Muscle layer of duodenum (tissue), 2 donors: ENCODE data around the gene CYP3A5.
"Not testable (repeated sequence)": the region's sequence is repeated elsewhere in the genome, so short reads cannot be mapped to it uniquely, and the experiment has no call there.

Experiments
- H3K27ac ChIP-seq: one replicate; pipeline ENCODE4 v1.7.0; 2013; ENCODE audit warnings: mild to moderate bottlenecking, low read length
- H3K27me3 ChIP-seq: one replicate; pipeline ENCODE4 v1.7.0; 2013; ENCODE audit warnings: low read depth, mild to moderate bottlenecking, control low read depth, low read length
- H3K36me3 ChIP-seq, 2 donors: one replicate each; pipeline ENCODE4 v1.7.0; 2013; ENCODE audit warnings: low read length in 2 of 2, control low read depth in 1 of 2, mild to moderate bottlenecking in 1 of 2; ENCODE audit not compliant: insufficient read depth in 2 of 2, control insufficient read depth in 1 of 2
- H3K4me1 ChIP-seq, 2 donors: one replicate each; pipeline ENCODE4 v1.7.0; 2013; ENCODE audit warnings: low read length in 2 of 2, mild to moderate bottlenecking in 2 of 2, control low read depth in 1 of 2, moderate library complexity in 1 of 2; ENCODE audit not compliant: insufficient read depth in 2 of 2, control insufficient read depth in 1 of 2
- H3K4me3 ChIP-seq, 2 donors: one replicate each; pipeline ENCODE4 v1.7.0; 2013; ENCODE audit warnings: low read length in 2 of 2, low read depth in 1 of 2, mild to moderate bottlenecking in 1 of 2
- H3K9me3 ChIP-seq, 2 donors: one replicate each; pipeline ENCODE4 v1.7.0; 2013; ENCODE audit warnings: low read length in 2 of 2, control low read depth in 1 of 2, mild to moderate bottlenecking in 1 of 2; ENCODE audit not compliant: control insufficient read depth in 1 of 2
- donor health status: healthy.

Gene CYP3A5

GRCh38 chr7:99698867-99699730 is 19.3 kb upstream of the CYP3A5 start:
- not testable (repeated sequence) for H3K27me3 ChIP-seq, H3K4me3 ChIP-seq, H3K4me1 ChIP-seq, H3K36me3 ChIP-seq, H3K9me3 ChIP-seq, H3K27ac ChIP-seq

DNA sequence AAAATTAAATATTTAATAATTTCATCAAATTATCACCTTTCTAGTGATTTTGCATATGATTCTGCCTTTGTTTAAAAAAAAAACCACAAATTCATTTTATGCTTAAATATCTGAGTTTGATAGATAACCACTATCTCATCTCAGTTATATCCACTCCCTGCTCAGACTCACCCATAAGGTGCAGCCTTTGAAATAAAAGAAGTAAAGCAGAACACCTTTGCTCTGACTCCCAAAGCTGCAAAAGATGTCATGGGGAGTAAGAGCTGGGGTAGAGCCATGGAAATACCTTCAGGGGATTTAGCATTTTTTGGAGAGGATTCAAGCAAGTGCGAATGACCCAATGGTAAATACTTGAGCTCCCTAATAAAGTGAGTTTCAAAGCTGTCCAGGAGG is 15.1 kb upstream of the CYP3A5 start:
- H3K27me3 ChIP-seq = no peaks in the 10 kb centered on the region
- no peaks in the 10 kb centered on the region for H3K36me3 ChIP-seq
- H3K27ac ChIP-seq = no peak overlapping the region
- no peaks in the 10 kb centered on the region for H3K9me3 ChIP-seq
- no peak overlapping the region for H3K4me3 ChIP-seq
- no peaks in the 10 kb centered on the region for H3K4me1 ChIP-seq

GRCh38 chr7:99694201-99694911 is 14.6 kb upstream of the CYP3A5 start:
- no peaks in the 10 kb centered on the region for H3K4me1 ChIP-seq
- no peaks in the 10 kb centered on the region for H3K36me3 ChIP-seq
- H3K27me3 ChIP-seq = no peaks in the 10 kb centered on the region
- H3K4me3 ChIP-seq = no peak overlapping the region
- H3K27ac ChIP-seq = no peak overlapping the region
- H3K9me3 ChIP-seq = no peaks in the 10 kb centered on the region

DNA sequence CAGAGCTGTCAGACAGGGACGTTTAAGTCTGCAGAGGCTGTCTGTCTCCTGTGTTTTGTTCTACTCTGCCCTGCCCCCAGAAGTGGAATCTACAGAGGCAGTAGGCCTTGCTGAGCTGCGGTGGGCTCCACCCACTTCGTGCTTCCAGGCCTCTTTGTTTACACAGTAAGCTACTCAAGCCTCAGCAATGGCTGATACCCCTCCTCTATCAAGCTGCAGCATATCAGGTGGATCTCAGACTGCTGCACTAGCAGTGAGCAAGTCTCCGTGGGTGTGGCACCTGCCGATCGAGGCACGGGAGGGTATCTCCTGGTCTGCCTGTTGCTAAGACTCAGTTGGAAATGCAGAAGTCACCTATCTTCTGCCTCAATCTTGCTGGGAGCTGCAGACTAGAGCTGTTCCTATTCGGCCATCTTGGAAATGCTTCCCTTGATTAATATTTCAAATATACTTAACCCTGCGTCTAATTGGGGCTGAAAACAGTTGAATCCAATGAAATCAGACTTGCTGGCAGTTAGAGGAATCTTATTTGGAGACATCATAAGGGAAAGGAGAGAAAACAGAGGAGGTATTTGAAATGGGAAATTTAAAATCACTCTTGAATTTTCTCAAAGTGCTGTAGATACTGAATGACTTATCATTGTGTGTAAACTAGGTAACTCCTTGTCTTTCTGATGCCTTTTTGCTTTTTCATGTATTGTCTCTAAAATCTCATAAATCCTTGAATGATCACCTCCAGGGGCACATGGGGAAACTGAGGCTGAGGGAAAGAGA is 13.8 kb upstream of the CYP3A5 start:
- no peaks in the 10 kb centered on the region for H3K4me1 ChIP-seq
- no peak overlapping the region for H3K27ac ChIP-seq
- no peaks in the 10 kb centered on the region for H3K9me3 ChIP-seq
- no peaks in the 10 kb centered on the region for H3K27me3 ChIP-seq
- no peaks in the 10 kb centered on the region for H3K36me3 ChIP-seq
- H3K4me3 ChIP-seq = no peak overlapping the region

DNA sequence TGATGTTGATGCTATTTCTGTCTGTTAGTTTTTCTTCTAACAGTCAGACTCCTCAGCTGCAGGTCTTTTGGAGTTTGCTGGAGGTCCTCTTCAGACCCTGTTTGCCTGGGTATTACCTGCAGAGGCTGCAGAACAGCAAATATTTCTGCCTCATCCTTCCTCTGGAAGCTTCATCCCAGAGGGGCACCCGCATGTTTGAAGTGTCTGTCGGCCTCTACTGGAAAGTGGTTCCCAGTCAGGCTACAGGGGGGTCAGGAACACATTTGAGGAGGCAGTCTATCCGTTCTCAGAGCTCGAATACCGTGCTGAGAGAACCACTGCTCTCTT is 13.3 kb upstream of the CYP3A5 start:
- H3K36me3 ChIP-seq = no peaks in the 10 kb centered on the region
- H3K9me3 ChIP-seq = no peaks in the 10 kb centered on the region
- H3K27me3 ChIP-seq = no peaks in the 10 kb centered on the region
- no peak overlapping the region for H3K27ac ChIP-seq
- H3K4me1 ChIP-seq = no peaks in the 10 kb centered on the region
- no peak overlapping the region for H3K4me3 ChIP-seq

GRCh38 chr7:99692563-99692962 is 12.8 kb upstream of the CYP3A5 start:
- not testable (repeated sequence) for H3K27ac ChIP-seq, H3K9me3 ChIP-seq, H3K36me3 ChIP-seq, H3K27me3 ChIP-seq, H3K4me1 ChIP-seq, H3K4me3 ChIP-seq

GRCh38 chr7:99691658-99692057 is 11.9 kb upstream of the CYP3A5 start:
- not testable (repeated sequence) for H3K9me3 ChIP-seq, H3K4me3 ChIP-seq, H3K27ac ChIP-seq, H3K4me1 ChIP-seq, H3K27me3 ChIP-seq, H3K36me3 ChIP-seq

- not testable (repeated sequence) for H3K27me3 ChIP-seq, H3K9me3 ChIP-seq, H3K4me1 ChIP-seq, H3K27ac ChIP-seq, H3K36me3 ChIP-seq, H3K4me3 ChIP-seq
These were observed 11.1 kb upstream of the CYP3A5 start for GRCh38 chr7:99690918-99691317.

- H3K36me3 ChIP-seq, H3K4me1 ChIP-seq, H3K9me3 ChIP-seq, H3K27me3 ChIP-seq, H3K4me3 ChIP-seq, H3K27ac ChIP-seq: not testable (repeated sequence)
These were observed 6.2 kb upstream of the CYP3A5 start for GRCh38 chr7:99685871-99686608.

DNA sequence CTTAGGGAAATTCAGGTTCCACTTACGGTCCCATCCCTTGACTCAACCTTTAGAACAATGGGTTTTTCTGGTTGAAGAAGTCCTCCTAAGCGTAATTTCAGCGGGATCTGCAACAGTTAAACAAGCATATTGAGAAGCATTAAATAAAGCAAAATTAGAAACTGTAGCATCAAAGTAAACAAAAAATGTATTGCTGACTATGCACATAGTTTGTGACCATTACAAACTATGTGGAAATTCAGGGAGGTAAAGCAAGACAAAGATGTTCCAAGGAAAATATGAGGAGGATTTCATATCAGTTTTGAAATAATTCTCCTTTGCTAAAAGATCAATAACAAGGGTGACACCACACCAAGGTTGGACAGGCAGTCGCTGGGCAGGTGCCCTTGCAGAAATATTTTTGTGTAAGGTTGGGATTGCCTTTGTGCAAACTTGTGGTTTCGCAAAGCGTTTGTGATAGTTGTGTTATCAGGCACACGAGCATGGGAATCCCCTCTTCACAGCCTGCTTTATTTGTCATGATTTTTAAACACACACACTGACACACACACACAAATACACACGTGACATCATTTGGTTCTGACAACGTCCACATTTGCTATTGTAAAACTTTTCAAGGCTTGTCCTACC is 5.4 kb upstream of the CYP3A5 start:
- no peak overlapping the region for H3K27ac ChIP-seq
- H3K9me3 ChIP-seq = peaks cover 0 to 5% of the 10 kb centered on the region in 2 donors
- H3K4me1 ChIP-seq = no peaks in the 10 kb centered on the region
- H3K4me3 ChIP-seq = no peak overlapping the region
- H3K27me3 ChIP-seq = no peaks in the 10 kb centered on the region
- no peaks in the 10 kb centered on the region for H3K36me3 ChIP-seq

DNA sequence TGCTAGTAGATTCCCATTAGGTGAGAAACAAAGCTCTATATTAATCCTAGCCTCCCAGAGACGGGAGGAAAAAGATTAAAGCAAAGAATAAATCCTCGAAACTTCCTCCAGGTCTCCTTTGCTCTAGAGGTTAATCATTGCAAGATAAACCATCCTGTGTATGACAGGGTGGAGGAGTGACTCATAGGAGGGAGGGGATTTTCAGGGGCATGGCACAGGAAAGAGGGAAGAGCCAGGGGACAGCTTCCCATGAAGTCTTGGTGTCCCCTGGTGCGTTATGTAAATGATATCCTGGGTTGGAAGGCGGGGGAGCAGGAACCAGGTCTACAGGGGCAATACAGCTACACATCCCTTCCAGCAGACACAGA is 780 bp downstream of the CYP3A5 start:
- H3K36me3 ChIP-seq = no peaks in the 10 kb centered on the region
- peaks cover 0 to 5% of the 10 kb centered on the region in 2 donors for H3K9me3 ChIP-seq
- H3K4me3 ChIP-seq = peak overlapping the region in 1 of 2 donors; percentile 65
- no peaks in the 10 kb centered on the region for H3K27me3 ChIP-seq
- H3K4me1 ChIP-seq = no peaks in the 10 kb centered on the region
- H3K27ac ChIP-seq = peak overlapping the region; percentile 74
